ENCODE results near the gene NUDT9. TPM values are rescaled to one million over a fixed set of nuclear protein-coding genes. Genes with fewer than 3 reads are reported as not detected.
"Not testable (repeated sequence)": the region's sequence is repeated elsewhere in the genome, so short reads cannot be mapped to it uniquely, and the experiment has no call there.

The NUDT9 gene
- total and polyA plus RNA-seq, 2 donors (not counting 1 experiment from before 2014, with no cell fraction given), result 18.8 to 29.2 TPM

- Histone ChIP-seq H3K4me1 (ENCODE audit: control insufficient read depth, extremely low read depth, insufficient read depth, low read length) (no peaks in the 10 kb centered on the region), H3K79me2 (ENCODE audit: control insufficient read depth, insufficient read depth, low read length) (no peaks in the 10 kb centered on the region), H4K20me1 (ENCODE audit: control insufficient read depth, extremely low read depth, insufficient read depth, low read length) (no peaks in the 10 kb centered on the region), H3K9ac (ENCODE audit: insufficient read depth, low read length) (no peak overlapping the region), H3K4me2 (ENCODE audit: extremely low read depth, insufficient read depth, low read length) (no peak overlapping the region), H3K27me3 (ENCODE audit: control insufficient read depth, insufficient read depth, low read length) (no peaks in the 10 kb centered on the region), H2AFZ (ENCODE audit: low read length) (no peak overlapping the region), H3K4me3 (replicated peaks in 1 of 4; ENCODE audit: control extremely low read depth in 1 of 4, insufficient read depth in 1 of 4, low read depth in 3 of 4, low read length in 4 of 4) (no peak overlapping the region), H3K36me3 (ENCODE audit: control insufficient read depth, insufficient read depth, low read length) (no peaks in the 10 kb centered on the region), H3K27ac (ENCODE audit: insufficient read depth, low read length) (no peak overlapping the region), H3K9me3 (ENCODE audit: control insufficient read depth, insufficient read depth, low read depth, low read length) (no peaks in the 10 kb centered on the region)
- TF ChIP-seq, protein P1, sequence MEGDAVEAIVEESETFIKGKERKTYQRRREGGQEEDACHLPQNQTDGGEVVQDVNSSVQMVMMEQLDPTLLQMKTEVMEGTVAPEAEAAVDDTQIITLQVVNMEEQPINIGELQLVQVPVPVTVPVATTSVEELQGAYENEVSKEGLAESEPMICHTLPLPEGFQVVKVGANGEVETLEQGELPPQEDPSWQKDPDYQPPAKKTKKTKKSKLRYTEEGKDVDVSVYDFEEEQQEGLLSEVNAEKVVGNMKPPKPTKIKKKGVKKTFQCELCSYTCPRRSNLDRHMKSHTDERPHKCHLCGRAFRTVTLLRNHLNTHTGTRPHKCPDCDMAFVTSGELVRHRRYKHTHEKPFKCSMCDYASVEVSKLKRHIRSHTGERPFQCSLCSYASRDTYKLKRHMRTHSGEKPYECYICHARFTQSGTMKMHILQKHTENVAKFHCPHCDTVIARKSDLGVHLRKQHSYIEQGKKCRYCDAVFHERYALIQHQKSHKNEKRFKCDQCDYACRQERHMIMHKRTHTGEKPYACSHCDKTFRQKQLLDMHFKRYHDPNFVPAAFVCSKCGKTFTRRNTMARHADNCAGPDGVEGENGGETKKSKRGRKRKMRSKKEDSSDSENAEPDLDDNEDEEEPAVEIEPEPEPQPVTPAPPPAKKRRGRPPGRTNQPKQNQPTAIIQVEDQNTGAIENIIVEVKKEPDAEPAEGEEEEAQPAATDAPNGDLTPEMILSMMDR (conservative IDR thresholded peaks at IDR 0.05 in 1 of 2, IDR thresholded peaks at IDR 0.05 in 1 of 2; ENCODE audit: low read depth in 1 of 2, low read length in 2 of 2), result no peak
- TF ChIP-seq EZH2 (IDR thresholded peaks at IDR 0.05; ENCODE audit: low read length, missing control alignments), result no peak
- no peak for DNase-seq (ENCODE audit: low read depth in 2 of 2)
These were observed 5.4 kb upstream of the NUDT9 start for GRCh38 chr4:87416965-87417364.

DNA sequence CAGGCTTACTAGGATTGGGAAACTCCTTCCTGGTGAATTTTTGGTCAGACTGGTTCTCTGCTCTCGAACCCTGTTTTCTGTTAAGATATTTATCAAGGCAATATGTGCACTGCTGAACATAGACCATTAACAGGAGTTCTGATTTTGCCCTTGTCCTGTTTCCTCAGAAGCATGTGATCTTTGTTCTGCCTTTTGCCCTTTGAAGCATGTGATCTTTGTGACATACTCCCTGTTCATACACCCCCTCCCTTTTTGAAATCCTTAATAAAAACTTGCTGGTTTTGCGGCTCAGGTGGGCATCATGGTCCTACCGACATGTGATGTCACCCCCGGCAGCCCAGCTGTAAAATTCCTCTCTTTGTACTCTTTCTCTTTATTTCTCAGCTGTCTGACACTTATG, 4.0 kb upstream of the NUDT9 start:
- not testable (repeated sequence) for H3K27me3 ChIP-seq (ENCODE audit: control insufficient read depth, insufficient read depth, low read length); H3K4me3 ChIP-seq (replicated peaks in 1 of 4; ENCODE audit: control extremely low read depth in 1 of 4, insufficient read depth in 1 of 4, low read depth in 3 of 4, low read length in 4 of 4); H2AFZ ChIP-seq (ENCODE audit: low read length); DNase-seq (ENCODE audit: low read depth in 2 of 2); H4K20me1 ChIP-seq (ENCODE audit: control insufficient read depth, extremely low read depth, insufficient read depth, low read length); H3K4me2 ChIP-seq (ENCODE audit: extremely low read depth, insufficient read depth, low read length); H3K9ac ChIP-seq (ENCODE audit: insufficient read depth, low read length); H3K4me1 ChIP-seq (ENCODE audit: control insufficient read depth, extremely low read depth, insufficient read depth, low read length); H3K9me3 ChIP-seq (ENCODE audit: control insufficient read depth, insufficient read depth, low read depth, low read length); H3K36me3 ChIP-seq (ENCODE audit: control insufficient read depth, insufficient read depth, low read length); H3K27ac ChIP-seq (ENCODE audit: insufficient read depth, low read length); H3K79me2 ChIP-seq (ENCODE audit: control insufficient read depth, insufficient read depth, low read length)

DNA sequence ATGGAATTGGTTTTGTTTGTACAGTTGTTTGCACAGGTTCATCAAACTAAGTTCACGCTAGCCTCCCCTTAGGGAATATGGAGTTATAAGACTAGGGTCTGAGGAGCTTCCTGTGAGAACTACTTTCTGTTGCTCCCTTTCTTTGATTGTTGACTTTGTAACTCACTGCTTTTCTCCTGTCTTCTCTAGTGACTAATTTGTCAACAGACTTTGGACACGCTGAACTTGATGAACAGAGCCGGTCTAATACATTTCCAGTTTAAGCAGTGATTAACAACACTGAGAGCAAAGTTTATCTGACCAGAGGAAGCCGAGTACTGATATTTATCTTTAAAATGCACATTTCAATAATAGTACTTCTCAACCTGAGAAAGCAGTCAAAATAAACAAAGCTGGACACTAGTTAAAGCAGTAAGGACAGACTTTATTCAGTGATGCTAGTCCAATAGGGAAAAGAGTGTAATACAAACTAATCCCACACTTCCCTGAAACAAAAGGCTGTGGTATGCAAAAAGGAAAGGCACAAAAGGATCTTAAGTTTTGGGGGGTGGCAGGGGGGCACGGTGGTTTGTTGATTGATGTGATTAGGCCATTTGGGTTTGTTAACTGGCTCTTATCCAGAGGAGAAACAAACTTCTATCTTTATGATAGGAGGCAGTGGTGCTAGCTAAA, 2.7 kb upstream of the NUDT9 start:
- H3K4me3 ChIP-seq (replicated peaks in 1 of 4; ENCODE audit: control extremely low read depth in 1 of 4, insufficient read depth in 1 of 4, low read depth in 3 of 4, low read length in 4 of 4), result no peak overlapping the region
- H3K4me2 ChIP-seq (ENCODE audit: extremely low read depth, insufficient read depth, low read length), result no peak overlapping the region
- H3K9me3 ChIP-seq (ENCODE audit: control insufficient read depth, insufficient read depth, low read depth, low read length), result no peaks in the 10 kb centered on the region
- no peak overlapping the region for H2AFZ ChIP-seq (ENCODE audit: low read length)
- no peaks in the 10 kb centered on the region for H3K36me3 ChIP-seq (ENCODE audit: control insufficient read depth, insufficient read depth, low read length)
- peak in 1 of 2 donors; percentile 49 for DNase-seq (ENCODE audit: low read depth in 2 of 2)
- H4K20me1 ChIP-seq (ENCODE audit: control insufficient read depth, extremely low read depth, insufficient read depth, low read length), result no peaks in the 10 kb centered on the region
- no peaks in the 10 kb centered on the region for H3K27me3 ChIP-seq (ENCODE audit: control insufficient read depth, insufficient read depth, low read length)
- no peak overlapping the region for H3K27ac ChIP-seq (ENCODE audit: insufficient read depth, low read length)
- peaks cover 14% of the 10 kb centered on the region for H3K79me2 ChIP-seq (ENCODE audit: control insufficient read depth, insufficient read depth, low read length)
- H3K9ac ChIP-seq (ENCODE audit: insufficient read depth, low read length), result no peak overlapping the region
- TF ChIP-seq, protein P1 (conservative IDR thresholded peaks at IDR 0.05 in 1 of 2, IDR thresholded peaks at IDR 0.05 in 1 of 2; ENCODE audit: low read depth in 1 of 2, low read length in 2 of 2), result no peak
- no peak for TF ChIP-seq EZH2 (IDR thresholded peaks at IDR 0.05; ENCODE audit: low read length, missing control alignments)
- peaks cover 5% of the 10 kb centered on the region for H3K4me1 ChIP-seq (ENCODE audit: control insufficient read depth, extremely low read depth, insufficient read depth, low read length)

Data from fibroblast of lung (primary cell).